HG02840 (cell line): ENCODE results near the gene FRMD5.
"Not testable (repeated sequence)": the region's sequence is repeated elsewhere in the genome, so short reads cannot be mapped to it uniquely, and the experiment has no call there.

Source experiments
- ATAC-seq: cut with Tn5 transposase; IDR thresholded peaks from one replicate; pipeline ENCODE4 v1.9.1; 2021; ENCODE audit warnings: mild to moderate bottlenecking, moderate library complexity, moderate number of reproducible peaks; ENCODE audit not compliant: unreplicated experiment, low FRiP score

Gene FRMD5

GRCh38 chr15:44035781-44036699 is 159.0 kb downstream of the FRMD5 start:
- ATAC-seq, result no peak

- no peak for ATAC-seq
These were observed 160.0 kb downstream of the FRMD5 start for GRCh38 chr15:44034933-44035624.

GRCh38 chr15:44034334-44034733 is 160.7 kb downstream of the FRMD5 start:
- ATAC-seq, result no peak

- ATAC-seq, result no peak
These were observed 161.2 kb downstream of the FRMD5 start for GRCh38 chr15:44033894-44034293.

GRCh38 chr15:44032820-44033219 is 162.3 kb downstream of the FRMD5 start:
- ATAC-seq, result not testable (repeated sequence)

- no peak for ATAC-seq
These were observed 165.0 kb downstream of the FRMD5 start for GRCh38 chr15:44029940-44030568.

- no peak for ATAC-seq
These were observed 166.1 kb downstream of the FRMD5 start for GRCh38 chr15:44029003-44029402.

GRCh38 chr15:44028349-44028748 is 166.7 kb downstream of the FRMD5 start:
- ATAC-seq, result no peak

- no peak for ATAC-seq
These were observed 170.9 kb downstream of the FRMD5 start for GRCh38 chr15:44024155-44024554.

- no peak for ATAC-seq
These were observed 171.9 kb downstream of the FRMD5 start for GRCh38 chr15:44023176-44023575.

- ATAC-seq, result no peak
These were observed 176.9 kb downstream of the FRMD5 start for GRCh38 chr15:44018151-44018550.

- no peak for ATAC-seq
These were observed 179.3 kb downstream of the FRMD5 start for GRCh38 chr15:44015545-44016305.

- ATAC-seq, result no peak
These were observed 183.7 kb downstream of the FRMD5 start for GRCh38 chr15:44011238-44011854.

GRCh38 chr15:44010089-44010488 is 185.0 kb downstream of the FRMD5 start:
- ATAC-seq, result no peak

GRCh38 chr15:44009038-44009437 is 186.0 kb downstream of the FRMD5 start:
- ATAC-seq, result no peak

- not testable (repeated sequence) for ATAC-seq
These were observed 194.8 kb downstream of the FRMD5 start for GRCh38 chr15:44000248-44000647.

- ATAC-seq, result no peak
These were observed 196.5 kb downstream of the FRMD5 start for GRCh38 chr15:43998607-43999006.

GRCh38 chr15:43991206-43991605 is 203.9 kb downstream of the FRMD5 start:
- no peak for ATAC-seq

GRCh38 chr15:43989938-43990337 is 205.1 kb downstream of the FRMD5 start:
- ATAC-seq, result no peak

- no peak for ATAC-seq
These were observed 206.2 kb downstream of the FRMD5 start for GRCh38 chr15:43988900-43989299.
